NK-92 (cell line): ENCODE data around the gene NPIPB13.
"Not testable (repeated sequence)": the region's sequence is repeated elsewhere in the genome, so short reads cannot be mapped to it uniquely, and the experiment has no call there.

Source experiments
- DNase-seq: peaks from one replicate; lab custom pipeline; 2025; ENCODE audit not compliant: unreplicated experiment; lab: John Stamatoyannopoulos, UW

The NPIPB13 gene

GRCh38 chr16:30248379-30248778 lies at the start of gene NPIPB13:
Gene NPIPB13, minus strand, starts transcription at chr16:30248479. Its CDS starts 2,906 bp downstream, at chr16:30245573.
- not testable (repeated sequence) for DNase-seq

DNA sequence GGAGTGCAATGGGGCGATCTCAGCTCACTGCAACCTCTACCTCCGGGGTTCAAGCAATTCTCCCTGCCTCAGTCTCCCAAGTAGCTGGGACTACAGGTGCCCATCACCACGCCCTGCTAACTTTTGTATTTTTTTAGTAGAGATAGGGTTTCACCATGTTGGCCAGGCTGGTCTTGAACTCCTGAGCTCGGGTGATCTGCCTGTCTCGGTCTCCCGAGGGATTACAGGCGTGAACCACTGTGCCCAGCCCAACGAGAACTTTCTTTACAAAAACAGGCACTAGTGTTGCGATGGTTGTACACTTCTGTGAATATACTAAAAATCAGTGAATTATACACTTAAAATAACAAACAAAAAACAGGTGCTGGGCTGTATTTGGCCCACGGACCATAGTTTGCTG lies 34.1 kb upstream of the NPIPB13 start:
- not testable (repeated sequence) for DNase-seq

DNA sequence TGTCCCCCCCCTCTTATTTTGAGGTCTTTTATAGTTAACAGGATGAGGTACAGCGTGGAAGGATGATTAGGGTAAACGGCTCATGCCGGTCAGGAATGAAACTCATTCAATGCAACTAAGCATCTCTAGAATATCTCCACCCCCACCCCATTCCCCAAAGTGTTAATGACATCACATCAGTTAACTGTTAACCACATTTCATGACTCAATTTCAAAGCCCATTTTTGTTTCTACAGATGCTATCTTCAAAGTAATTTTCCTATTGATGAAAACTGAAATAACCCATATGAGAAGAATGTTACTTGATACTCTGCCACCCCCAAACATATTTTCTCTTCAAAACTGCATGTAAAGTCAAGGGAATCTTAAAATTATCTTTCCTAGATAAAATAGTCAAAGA lies 30.2 kb upstream of the NPIPB13 start:
- DNase-seq, result not testable (repeated sequence)

GRCh38 chr16:30217082-30217481 lies 31.2 kb downstream of the NPIPB13 start:
- not testable (repeated sequence) for DNase-seq

DNA sequence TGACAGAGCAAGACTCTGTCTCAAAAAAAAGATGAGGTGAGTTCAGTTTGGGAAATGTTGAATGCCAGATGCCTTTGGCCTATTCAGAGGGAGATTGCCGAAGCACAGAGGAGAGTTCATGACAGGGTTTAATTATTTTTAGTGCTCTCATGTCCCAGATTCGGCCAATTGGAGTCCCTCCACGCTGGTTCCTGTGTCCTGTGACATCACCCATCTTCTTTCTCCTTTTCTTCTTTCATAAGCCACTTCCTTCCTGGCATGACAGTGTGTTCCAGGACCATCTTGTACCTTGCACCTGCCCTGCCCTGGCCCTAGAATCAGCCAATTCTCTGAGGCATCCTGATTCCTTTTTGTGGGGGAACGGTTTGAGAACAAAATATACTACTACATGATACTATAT lies 36.9 kb downstream of the NPIPB13 start:
- not testable (repeated sequence) for DNase-seq

DNA sequence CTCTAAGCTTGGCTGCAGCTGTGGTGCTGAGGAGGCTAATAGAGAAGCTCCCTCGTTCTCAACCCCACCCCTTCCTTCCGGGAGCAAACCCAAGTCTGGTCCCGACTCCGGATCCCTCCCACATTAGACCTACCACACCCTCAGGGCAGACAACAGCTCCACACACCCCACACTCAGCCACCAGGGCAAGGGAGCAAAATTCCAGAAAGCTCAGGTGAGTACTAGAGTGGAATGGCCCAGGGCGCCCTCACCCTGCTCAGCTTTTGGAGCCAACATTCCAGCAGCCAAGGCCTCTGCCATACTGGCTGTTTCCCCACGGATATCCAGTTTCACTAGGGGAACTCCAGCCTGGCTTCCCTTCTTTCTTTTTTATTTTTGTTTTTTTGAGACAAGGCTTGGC lies 39.2 kb downstream of the NPIPB13 start:
- not testable (repeated sequence) for DNase-seq

GRCh38 chr16:30207063-30207704 lies 41.1 kb downstream of the NPIPB13 start:
- not testable (repeated sequence) for DNase-seq

DNA sequence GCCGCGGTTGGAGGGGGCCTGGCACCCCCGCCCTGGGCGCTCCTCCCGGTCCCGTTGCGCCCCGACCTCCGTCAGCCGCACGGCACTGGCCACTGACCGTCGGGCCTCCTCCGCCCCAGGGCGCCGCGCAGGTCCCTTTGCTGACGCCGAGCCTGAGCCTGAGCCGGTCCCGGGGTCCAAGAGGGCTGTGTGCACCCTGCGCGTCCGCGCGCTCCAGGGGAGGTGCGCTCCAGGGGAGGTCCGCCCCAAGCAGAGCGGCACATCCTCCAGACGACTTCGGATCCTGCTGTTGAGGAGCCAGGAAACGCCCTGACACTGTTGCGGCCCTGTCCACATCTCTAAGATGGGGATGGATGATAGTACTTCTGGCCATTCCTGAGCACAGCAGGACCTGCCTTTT lies 42.0 kb downstream of the NPIPB13 start:
- not testable (repeated sequence) for DNase-seq

- not testable (repeated sequence) for DNase-seq
Measured at GRCh38 chr16:30205541-30206236, 42.6 kb downstream of the NPIPB13 start.

DNA sequence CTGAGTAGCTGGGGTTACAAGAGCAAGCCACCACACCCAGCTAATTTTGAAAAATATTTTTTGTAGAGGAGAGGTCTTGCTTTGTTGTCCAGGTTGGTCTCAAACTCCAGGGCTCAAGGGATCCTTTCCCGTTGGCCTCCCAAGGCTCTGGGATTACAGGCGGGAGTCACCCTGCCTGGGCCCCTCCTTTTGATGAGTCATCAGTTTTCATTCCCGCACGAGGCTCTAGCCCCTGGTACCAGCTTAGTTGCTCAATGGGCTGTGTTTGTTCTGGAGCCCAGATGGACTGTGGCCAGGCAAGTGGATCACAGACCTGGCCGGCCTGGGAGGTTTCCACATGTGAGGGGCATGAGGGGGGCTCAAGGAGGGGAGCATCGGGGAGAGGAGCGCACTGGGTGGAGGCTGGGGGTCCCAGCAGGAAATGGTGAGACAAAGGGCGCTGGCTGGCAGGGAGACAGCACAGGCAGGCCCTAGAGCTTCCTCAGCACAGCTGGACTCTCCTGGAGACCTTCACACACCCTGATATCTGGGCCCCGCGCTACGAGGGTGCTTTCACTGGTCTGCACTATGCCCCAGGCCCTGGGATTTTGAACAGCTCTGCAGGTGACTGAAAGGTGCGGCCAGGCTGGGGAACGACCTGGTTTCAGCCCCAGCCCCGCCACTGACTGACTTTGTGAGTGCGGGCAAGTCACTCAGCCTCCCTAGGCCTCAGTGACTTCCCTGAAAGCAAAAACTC lies 48.5 kb downstream of the NPIPB13 start:
- DNase-seq, result not testable (repeated sequence)

- DNase-seq, result not testable (repeated sequence)
Measured at GRCh38 chr16:30199049-30199448, 49.2 kb downstream of the NPIPB13 start, which contains the start of gene SULT1A3. Gene SULT1A3, plus strand, starts transcription at chr16:30199255. Its CDS starts 1,474 bp downstream, at chr16:30200729.
